ENCODE measurements around the gene MICB. TPM values are rescaled to one million over a fixed set of nuclear protein-coding genes. Genes with fewer than 3 reads are reported as not detected.

Gene MICB
- total RNA-seq, 1 donor from 2014 or later, result 0.14 TPM

DNA sequence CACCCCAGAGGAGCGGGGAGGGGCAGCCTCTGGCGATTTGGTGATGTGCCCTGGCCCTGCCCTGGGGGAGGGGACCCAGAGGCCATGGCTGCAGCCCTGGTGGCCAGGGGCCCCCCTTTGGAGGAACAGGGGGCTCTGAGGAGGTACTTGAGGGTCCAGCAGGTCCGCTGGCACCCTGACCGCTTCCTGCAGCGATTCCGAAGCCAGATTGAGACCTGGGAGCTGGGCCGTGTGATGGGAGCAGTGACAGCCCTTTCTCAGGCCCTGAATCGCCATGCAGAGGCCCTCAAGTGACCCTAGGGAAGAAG, 60.3 kb downstream of the MICB start:
- H3K27ac Mint-ChIP-seq, result no peak overlapping the region
- H3K4me3 Mint-ChIP-seq, result no peak overlapping the region
- no peaks in the 10 kb centered on the region for H3K4me1 Mint-ChIP-seq (ENCODE audit: unreplicated experiment)
- TF ChIP-seq, protein P1, sequence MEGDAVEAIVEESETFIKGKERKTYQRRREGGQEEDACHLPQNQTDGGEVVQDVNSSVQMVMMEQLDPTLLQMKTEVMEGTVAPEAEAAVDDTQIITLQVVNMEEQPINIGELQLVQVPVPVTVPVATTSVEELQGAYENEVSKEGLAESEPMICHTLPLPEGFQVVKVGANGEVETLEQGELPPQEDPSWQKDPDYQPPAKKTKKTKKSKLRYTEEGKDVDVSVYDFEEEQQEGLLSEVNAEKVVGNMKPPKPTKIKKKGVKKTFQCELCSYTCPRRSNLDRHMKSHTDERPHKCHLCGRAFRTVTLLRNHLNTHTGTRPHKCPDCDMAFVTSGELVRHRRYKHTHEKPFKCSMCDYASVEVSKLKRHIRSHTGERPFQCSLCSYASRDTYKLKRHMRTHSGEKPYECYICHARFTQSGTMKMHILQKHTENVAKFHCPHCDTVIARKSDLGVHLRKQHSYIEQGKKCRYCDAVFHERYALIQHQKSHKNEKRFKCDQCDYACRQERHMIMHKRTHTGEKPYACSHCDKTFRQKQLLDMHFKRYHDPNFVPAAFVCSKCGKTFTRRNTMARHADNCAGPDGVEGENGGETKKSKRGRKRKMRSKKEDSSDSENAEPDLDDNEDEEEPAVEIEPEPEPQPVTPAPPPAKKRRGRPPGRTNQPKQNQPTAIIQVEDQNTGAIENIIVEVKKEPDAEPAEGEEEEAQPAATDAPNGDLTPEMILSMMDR (conservative IDR thresholded peaks at IDR 0.05), result no peak
- peaks cover 13% of the 10 kb centered on the region for H3K36me3 Mint-ChIP-seq
- no peaks in the 10 kb centered on the region for H3K9me3 Mint-ChIP-seq
- no peak for DNase-seq (ENCODE audit: extremely low spot score, unreplicated experiment)
- H3K27me3 Mint-ChIP-seq, result no peaks in the 10 kb centered on the region

DNA sequence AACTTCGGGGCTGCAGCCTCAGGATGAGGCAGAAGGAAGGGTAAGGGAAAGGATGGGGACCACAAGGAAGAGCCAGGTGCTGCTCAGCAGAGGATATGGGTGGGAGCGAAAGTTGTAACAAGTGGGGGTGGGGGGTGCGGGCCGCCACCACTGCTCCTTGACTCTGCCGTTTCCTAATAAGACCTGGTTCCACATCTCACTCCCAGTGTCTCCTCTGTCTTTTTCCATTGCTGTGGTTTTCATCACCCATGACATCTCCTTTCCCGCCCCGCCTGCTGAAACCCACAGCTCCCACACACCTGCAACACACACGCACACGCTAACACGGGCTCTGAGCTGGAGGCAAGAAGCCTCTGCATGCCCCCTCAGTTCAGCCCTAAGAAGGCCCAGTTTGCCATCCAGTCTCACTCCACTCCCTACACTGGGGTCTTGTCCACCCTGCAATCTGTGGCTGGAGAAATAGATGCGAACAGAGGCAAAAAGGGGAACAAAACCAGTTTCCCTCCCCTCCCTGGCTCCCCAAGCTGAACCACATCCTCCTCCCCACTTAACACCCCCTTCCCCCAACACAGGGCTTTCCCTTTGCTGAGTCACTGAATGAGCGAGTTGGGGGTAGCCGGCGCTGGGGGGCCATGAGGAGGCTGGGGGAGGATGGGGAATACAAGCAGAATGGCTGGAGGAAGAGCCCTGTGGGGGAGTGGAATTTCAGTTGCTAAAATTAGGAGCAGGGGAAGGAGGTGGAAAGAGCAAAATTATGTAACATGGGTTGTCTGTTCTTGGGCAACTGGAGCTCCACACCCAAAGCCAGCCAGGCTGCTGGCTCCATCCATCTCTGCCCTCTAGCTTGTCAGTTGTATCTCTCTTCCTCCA, 60.9 kb downstream of the MICB start:
- H3K9me3 Mint-ChIP-seq, result no peaks in the 10 kb centered on the region
- no peak overlapping the region for H3K27ac Mint-ChIP-seq
- TF ChIP-seq, protein P1 (conservative IDR thresholded peaks at IDR 0.05), result no peak

DNA sequence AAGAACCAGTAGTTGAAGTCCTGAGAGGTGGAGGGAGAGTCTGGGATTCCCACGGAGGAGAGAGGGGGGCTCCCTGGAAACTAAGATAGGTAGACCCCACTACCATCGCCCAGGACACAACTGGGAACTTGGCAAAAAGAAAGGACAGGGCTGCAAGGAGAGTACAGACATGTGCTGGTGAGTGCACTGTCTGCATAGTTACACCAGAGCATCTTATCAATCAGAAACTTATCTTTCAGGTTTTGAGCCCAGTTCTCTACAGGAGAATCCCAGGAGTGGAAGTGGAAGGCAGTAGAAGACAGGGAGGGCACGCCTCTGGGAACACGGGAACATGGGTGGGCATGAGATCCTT, 61.6 kb downstream of the MICB start:
- H3K4me3 Mint-ChIP-seq, result no peak overlapping the region
- no peaks in the 10 kb centered on the region for H3K9me3 Mint-ChIP-seq
- H3K4me1 Mint-ChIP-seq (ENCODE audit: unreplicated experiment), result no peaks in the 10 kb centered on the region

More for the DNA sequence above, 60.9 kb downstream of the MICB start:
- DNase-seq (ENCODE audit: extremely low spot score, unreplicated experiment), result no peak
- H3K4me3 Mint-ChIP-seq, result no peak overlapping the region
- H3K4me1 Mint-ChIP-seq (ENCODE audit: unreplicated experiment), result no peaks in the 10 kb centered on the region
- peaks cover 2% of the 10 kb centered on the region for H3K27me3 Mint-ChIP-seq
- H3K36me3 Mint-ChIP-seq, result peaks cover 13% of the 10 kb centered on the region

DNA sequence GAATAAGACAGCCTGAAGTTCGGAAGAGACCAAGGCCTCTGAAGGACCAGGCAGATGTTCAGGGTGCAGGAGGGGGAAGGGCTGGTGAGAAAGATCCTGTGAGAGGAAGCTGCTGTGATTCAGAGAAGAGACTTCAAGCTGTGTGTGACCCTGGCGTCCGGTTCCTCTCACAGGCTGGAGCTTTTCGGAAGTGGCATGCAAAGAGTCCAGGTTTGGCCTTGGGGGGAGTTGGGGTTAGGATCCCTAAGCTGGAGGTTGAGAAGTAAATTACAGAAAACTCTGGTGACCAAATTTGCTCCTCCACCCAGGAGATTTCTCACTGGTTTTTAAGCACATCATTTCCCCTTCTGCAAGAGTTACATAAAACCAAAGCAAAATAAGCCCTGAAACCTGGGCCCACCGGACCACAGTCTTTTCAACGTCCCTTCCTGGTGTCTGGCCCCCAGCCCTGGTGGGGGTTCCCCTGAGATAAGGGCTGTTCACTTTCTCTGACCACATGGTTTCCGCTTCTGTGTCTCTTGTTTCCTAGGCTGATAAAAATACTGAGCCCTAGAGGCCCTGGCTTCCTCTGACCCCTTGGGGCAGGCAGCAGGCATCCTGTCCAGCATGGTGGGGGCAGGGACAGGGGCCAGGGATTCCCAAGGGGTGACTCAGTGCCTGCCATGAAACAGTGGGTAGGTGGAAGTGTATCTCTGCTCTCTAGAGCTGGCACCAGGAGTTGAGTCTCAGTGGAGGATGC, 62.2 kb downstream of the MICB start:
- H3K27ac Mint-ChIP-seq, result no peak overlapping the region
- DNase-seq (ENCODE audit: extremely low spot score, unreplicated experiment), result no peak
- H3K36me3 Mint-ChIP-seq, result peaks cover 13% of the 10 kb centered on the region
- no peak overlapping the region for H3K4me3 Mint-ChIP-seq
- TF ChIP-seq, protein P1 (conservative IDR thresholded peaks at IDR 0.05), result no peak
- peaks cover 3% of the 10 kb centered on the region for H3K27me3 Mint-ChIP-seq
- H3K9me3 Mint-ChIP-seq, result no peaks in the 10 kb centered on the region
- H3K4me1 Mint-ChIP-seq (ENCODE audit: unreplicated experiment), result no peaks in the 10 kb centered on the region

More for the DNA sequence above, 61.6 kb downstream of the MICB start:
- DNase-seq (ENCODE audit: extremely low spot score, unreplicated experiment), result no peak
- H3K36me3 Mint-ChIP-seq, result peaks cover 13% of the 10 kb centered on the region
- H3K27ac Mint-ChIP-seq, result no peak overlapping the region
- TF ChIP-seq, protein P1 (conservative IDR thresholded peaks at IDR 0.05), result no peak
- H3K27me3 Mint-ChIP-seq, result peaks cover 3% of the 10 kb centered on the region

DNA sequence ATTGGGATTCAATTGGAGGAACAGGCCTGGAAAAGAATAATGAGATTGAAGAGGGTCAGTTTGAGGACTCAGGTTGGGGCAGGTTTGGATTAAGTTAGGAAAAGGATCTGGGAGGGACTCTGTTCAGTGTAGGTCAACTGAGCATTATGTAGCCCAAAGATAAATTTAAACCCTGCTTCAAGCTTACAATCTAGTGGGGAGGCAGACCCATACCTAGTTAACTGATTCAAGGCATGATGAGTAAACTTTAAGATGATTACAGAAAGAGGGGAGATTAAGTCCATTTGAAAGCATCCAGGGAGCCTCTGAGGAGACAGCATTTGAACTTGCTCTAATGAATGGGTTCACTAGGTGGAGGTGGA, 62.7 kb downstream of the MICB start:
- H3K4me3 Mint-ChIP-seq, result no peak overlapping the region
- no peak overlapping the region for H3K27ac Mint-ChIP-seq
- TF ChIP-seq, protein P1 (conservative IDR thresholded peaks at IDR 0.05), result no peak
- no peak for DNase-seq (ENCODE audit: extremely low spot score, unreplicated experiment)
- H3K27me3 Mint-ChIP-seq, result peaks cover 3% of the 10 kb centered on the region
- H3K36me3 Mint-ChIP-seq, result peaks cover 13% of the 10 kb centered on the region
- no peaks in the 10 kb centered on the region for H3K9me3 Mint-ChIP-seq
- H3K4me1 Mint-ChIP-seq (ENCODE audit: unreplicated experiment), result no peaks in the 10 kb centered on the region

Other genes starting within 250 kb of the MICB start
- gene HLA-C, start 226.1 kb upstream of the MICB start, total RNA-seq (ENCODE audit: low replicate concordance), result 188 and 347 TPM in 2 replicates
- 53.9 and 116 TPM in 2 replicates for gene HLA-B, start 141.0 kb upstream of the MICB start, total RNA-seq (ENCODE audit: low replicate concordance)
- 9.0 and 10.7 TPM in 2 replicates for gene MICA, start 94.5 kb upstream of the MICB start, total RNA-seq (ENCODE audit: low replicate concordance)
- not detected in 2 replicates for gene MCCD1, start 30.8 kb downstream of the MICB start, total RNA-seq (ENCODE audit: low replicate concordance)
- gene DDX39B, start 43.9 kb downstream of the MICB start, total RNA-seq (ENCODE audit: low replicate concordance), result 410 and 636 TPM in 2 replicates
- gene ATP6V1G2, start 48.5 kb downstream of the MICB start, total RNA-seq (ENCODE audit: low replicate concordance), result 1.6 and 5.9 TPM in 2 replicates
- 21.1 and 24.2 TPM in 2 replicates for gene NFKBIL1, start 49.5 kb downstream of the MICB start, total RNA-seq (ENCODE audit: low replicate concordance)
- 0.22 TPM in 1 of 2 replicates, not detected in the other for gene LTA, start 74.1 kb downstream of the MICB start, total RNA-seq (ENCODE audit: low replicate concordance)
- gene TNF, start 77.4 kb downstream of the MICB start, total RNA-seq (ENCODE audit: low replicate concordance), result not detected in 2 replicates
- 0.34 and 1.0 TPM in 2 replicates for gene LTB, start 84.3 kb downstream of the MICB start, total RNA-seq (ENCODE audit: low replicate concordance)
- not detected in 2 replicates for gene LST1, start 88.1 kb downstream of the MICB start, total RNA-seq (ENCODE audit: low replicate concordance)
- not detected in 2 replicates for gene NCR3, start 94.9 kb downstream of the MICB start, total RNA-seq (ENCODE audit: low replicate concordance)
- gene AIF1, start 117.1 kb downstream of the MICB start, total RNA-seq (ENCODE audit: low replicate concordance), result 0.59 and 3.8 TPM in 2 replicates
- 151 and 235 TPM in 2 replicates for gene PRRC2A, start 122.6 kb downstream of the MICB start, total RNA-seq (ENCODE audit: low replicate concordance)
- 334 and 378 TPM in 2 replicates for gene BAG6, start 154.5 kb downstream of the MICB start, total RNA-seq (ENCODE audit: low replicate concordance)
- gene APOM, start 157.7 kb downstream of the MICB start, total RNA-seq (ENCODE audit: low replicate concordance), result 11.2 and 20.9 TPM in 2 replicates
- 22.3 and 28.1 TPM in 2 replicates for gene C6orf47, start 162.6 kb downstream of the MICB start, total RNA-seq (ENCODE audit: low replicate concordance)
- 17.6 and 20.2 TPM in 2 replicates for gene GPANK1, start 166.9 kb downstream of the MICB start, total RNA-seq (ENCODE audit: low replicate concordance)
- gene CSNK2B, start 167.9 kb downstream of the MICB start, total RNA-seq (ENCODE audit: low replicate concordance), result 142 and 175 TPM in 2 replicates
- gene LY6G5B, start 171.8 kb downstream of the MICB start, total RNA-seq (ENCODE audit: low replicate concordance), result 13.9 and 22.0 TPM in 2 replicates
- gene LY6G5C, start 182.9 kb downstream of the MICB start, total RNA-seq (ENCODE audit: low replicate concordance), result 2.0 and 2.3 TPM in 2 replicates
- gene ABHD16A, start 205.2 kb downstream of the MICB start, total RNA-seq (ENCODE audit: low replicate concordance), result 80.9 and 91.3 TPM in 2 replicates
- gene LY6G6F, start 208.7 kb downstream of the MICB start, total RNA-seq (ENCODE audit: low replicate concordance), result not detected in 2 replicates
- 1.5 TPM in 1 of 2 replicates, not detected in the other for gene LY6G6D, start 217.2 kb downstream of the MICB start, total RNA-seq (ENCODE audit: low replicate concordance)
- 2.5 and 16.2 TPM in 2 replicates for gene LY6G6C, start 223.6 kb downstream of the MICB start, total RNA-seq (ENCODE audit: low replicate concordance)
- gene MPIG6B, start 225.2 kb downstream of the MICB start, total RNA-seq (ENCODE audit: low replicate concordance), result 0.41 and 0.81 TPM in 2 replicates
- gene DDAH2, start 231.2 kb downstream of the MICB start, total RNA-seq (ENCODE audit: low replicate concordance), result 101 and 138 TPM in 2 replicates
- 294 and 381 TPM in 2 replicates for gene CLIC1, start 238.4 kb downstream of the MICB start, total RNA-seq (ENCODE audit: low replicate concordance)
- 20.7 and 46.7 TPM in 2 replicates for gene MSH5, start 241.9 kb downstream of the MICB start, total RNA-seq (ENCODE audit: low replicate concordance)

All from type B pancreatic cell (in vitro differentiated cells).